ENCODE measurements around the gene CLDN16. TPM values are rescaled to one million over a fixed set of nuclear protein-coding genes. Genes with fewer than 3 reads are reported as not detected.

CLDN16 gene
- total RNA-seq, 1 experiment from 2014 or later, result 0.27 TPM

GRCh38 chr3:190368881-190369280, 19.1 kb upstream of the CLDN16 start:
- intact Hi-C loops (cut with micrococcal nuclease; ENCODE audit: unreplicated experiment), result no loop called here
- POLR2A ChIA-PET, result no interaction called here
- no peak for DNase-seq
- Histone ChIP-seq H3K4me3 (ENCODE audit: low read depth, low read length) (no peak overlapping the region), H3K4me1 (peaks cover 31% of the 10 kb centered on the region), H3K27me3 (replicated peaks; ENCODE audit: control insufficient read depth, insufficient read depth, low read length) (no peaks in the 10 kb centered on the region), H3K36me3 (ENCODE audit: control insufficient read depth, insufficient read depth, low read length) (no peaks in the 10 kb centered on the region), H3K9me3 (no peaks in the 10 kb centered on the region)
- H3K4me1 Mint-ChIP-seq (ENCODE audit: low read depth, unreplicated experiment), result peaks cover 12% of the 10 kb centered on the region
- CTCF ChIA-PET, result no interaction called here
- no peak overlapping the region for H3K27ac Mint-ChIP-seq (ENCODE audit: unreplicated experiment)
- peaks cover 6% of the 10 kb centered on the region for H3K9me3 Mint-ChIP-seq (ENCODE audit: unreplicated experiment)
- H3K27me3 Mint-ChIP-seq (ENCODE audit: insufficient read depth, unreplicated experiment), result no peaks in the 10 kb centered on the region
- H3K4me3 Mint-ChIP-seq (ENCODE audit: unreplicated experiment), result no peak overlapping the region
- BruUV-seq (replicated peaks), result no TSS peak
- no peaks in the 10 kb centered on the region for H3K36me3 Mint-ChIP-seq (ENCODE audit: insufficient read depth, unreplicated experiment)
- no peak for TF ChIP-seq CTCF (IDR thresholded peaks at IDR 0.05; ENCODE audit: insufficient read depth in 1 of 2, low read depth in 1 of 2, low read length in 1 of 2, severe bottlenecking in 1 of 2, unreplicated experiment in 1 of 2)

GRCh38 chr3:190369668-190370295, 18.2 kb upstream of the CLDN16 start:
- H3K4me3 Mint-ChIP-seq (ENCODE audit: unreplicated experiment), result no peak overlapping the region
- no peaks in the 10 kb centered on the region for H3K9me3 ChIP-seq
- H3K36me3 ChIP-seq (ENCODE audit: control insufficient read depth, insufficient read depth, low read length), result no peaks in the 10 kb centered on the region
- no peaks in the 10 kb centered on the region for H3K27me3 ChIP-seq (replicated peaks; ENCODE audit: control insufficient read depth, insufficient read depth, low read length)
- BruUV-seq (replicated peaks), result no TSS peak
- intact Hi-C loops (cut with micrococcal nuclease; ENCODE audit: unreplicated experiment), result no loop called here
- no peak overlapping the region for H3K27ac Mint-ChIP-seq (ENCODE audit: unreplicated experiment)
- DNase-seq, result no peak
- POLR2A ChIA-PET, result no interaction called here
- H3K4me1 ChIP-seq, result peaks cover 40% of the 10 kb centered on the region
- H3K4me3 ChIP-seq (ENCODE audit: low read depth, low read length), result no peak overlapping the region
- H3K36me3 Mint-ChIP-seq (ENCODE audit: insufficient read depth, unreplicated experiment), result no peaks in the 10 kb centered on the region
- H3K4me1 Mint-ChIP-seq (ENCODE audit: low read depth, unreplicated experiment), result peaks cover 20% of the 10 kb centered on the region
- H3K9me3 Mint-ChIP-seq (ENCODE audit: unreplicated experiment), result peaks cover 6% of the 10 kb centered on the region
- TF ChIP-seq CTCF (IDR thresholded peaks at IDR 0.05; ENCODE audit: insufficient read depth in 1 of 2, low read depth in 1 of 2, low read length in 1 of 2, severe bottlenecking in 1 of 2, unreplicated experiment in 1 of 2), result no peak
- CTCF ChIA-PET, result no interaction called here
- no peaks in the 10 kb centered on the region for H3K27me3 Mint-ChIP-seq (ENCODE audit: insufficient read depth, unreplicated experiment)

GRCh38 chr3:190370369-190370768, 17.6 kb upstream of the CLDN16 start:
- H3K4me3 Mint-ChIP-seq (ENCODE audit: unreplicated experiment), result no peak overlapping the region
- H3K9me3 Mint-ChIP-seq (ENCODE audit: unreplicated experiment), result no peaks in the 10 kb centered on the region
- TF ChIP-seq CTCF (IDR thresholded peaks at IDR 0.05; ENCODE audit: insufficient read depth in 1 of 2, low read depth in 1 of 2, low read length in 1 of 2, severe bottlenecking in 1 of 2, unreplicated experiment in 1 of 2), result no peak
- H3K36me3 Mint-ChIP-seq (ENCODE audit: insufficient read depth, unreplicated experiment), result no peaks in the 10 kb centered on the region
- no TSS peak for BruUV-seq (replicated peaks)
- DNase-seq, result no peak
- no peak overlapping the region for H3K4me3 ChIP-seq (ENCODE audit: low read depth, low read length)
- no peaks in the 10 kb centered on the region for H3K27me3 Mint-ChIP-seq (ENCODE audit: insufficient read depth, unreplicated experiment)
- no peak overlapping the region for H3K27ac Mint-ChIP-seq (ENCODE audit: unreplicated experiment)
- intact Hi-C loops (cut with micrococcal nuclease; ENCODE audit: unreplicated experiment), result no loop called here
- no peaks in the 10 kb centered on the region for H3K27me3 ChIP-seq (replicated peaks; ENCODE audit: control insufficient read depth, insufficient read depth, low read length)
- peaks cover 24% of the 10 kb centered on the region for H3K4me1 Mint-ChIP-seq (ENCODE audit: low read depth, unreplicated experiment)
- H3K4me1 ChIP-seq, result peaks cover 46% of the 10 kb centered on the region
- ChIA-PET CTCF (no interaction called here), POLR2A (no interaction called here)
- no peaks in the 10 kb centered on the region for H3K36me3 ChIP-seq (ENCODE audit: control insufficient read depth, insufficient read depth, low read length)
- H3K9me3 ChIP-seq, result no peaks in the 10 kb centered on the region

Measured in Caco-2 (cell line).